ENCODE measurements around the gene UHMK1.

DNA sequence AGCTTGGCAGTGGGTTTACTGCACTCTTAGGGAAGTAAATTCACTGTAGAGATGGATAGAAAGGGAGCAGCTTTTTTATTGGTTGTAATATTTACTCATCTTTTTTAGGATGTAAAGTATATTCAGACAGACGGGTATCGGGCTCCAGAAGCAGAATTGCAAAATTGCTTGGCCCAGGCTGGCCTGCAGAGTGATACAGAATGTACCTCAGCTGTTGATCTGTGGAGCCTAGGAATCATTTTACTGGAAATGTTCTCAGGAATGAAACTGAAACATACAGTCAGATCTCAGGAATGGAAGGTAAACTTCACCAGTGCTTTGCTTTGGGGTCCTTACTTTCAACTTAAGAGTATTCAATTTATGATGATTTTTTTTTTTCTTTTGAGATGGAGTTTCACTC, 3.2 kb downstream of the UHMK1 start:
- TF ChIP-seq, protein P1, sequence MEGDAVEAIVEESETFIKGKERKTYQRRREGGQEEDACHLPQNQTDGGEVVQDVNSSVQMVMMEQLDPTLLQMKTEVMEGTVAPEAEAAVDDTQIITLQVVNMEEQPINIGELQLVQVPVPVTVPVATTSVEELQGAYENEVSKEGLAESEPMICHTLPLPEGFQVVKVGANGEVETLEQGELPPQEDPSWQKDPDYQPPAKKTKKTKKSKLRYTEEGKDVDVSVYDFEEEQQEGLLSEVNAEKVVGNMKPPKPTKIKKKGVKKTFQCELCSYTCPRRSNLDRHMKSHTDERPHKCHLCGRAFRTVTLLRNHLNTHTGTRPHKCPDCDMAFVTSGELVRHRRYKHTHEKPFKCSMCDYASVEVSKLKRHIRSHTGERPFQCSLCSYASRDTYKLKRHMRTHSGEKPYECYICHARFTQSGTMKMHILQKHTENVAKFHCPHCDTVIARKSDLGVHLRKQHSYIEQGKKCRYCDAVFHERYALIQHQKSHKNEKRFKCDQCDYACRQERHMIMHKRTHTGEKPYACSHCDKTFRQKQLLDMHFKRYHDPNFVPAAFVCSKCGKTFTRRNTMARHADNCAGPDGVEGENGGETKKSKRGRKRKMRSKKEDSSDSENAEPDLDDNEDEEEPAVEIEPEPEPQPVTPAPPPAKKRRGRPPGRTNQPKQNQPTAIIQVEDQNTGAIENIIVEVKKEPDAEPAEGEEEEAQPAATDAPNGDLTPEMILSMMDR (IDR thresholded peaks at IDR 0.05): no peak
- no peak for TF ChIP-seq TCF7L2 (IDR thresholded peaks at IDR 0.05; ENCODE audit: low read depth, low read length)

Measured in Panc1 (cell line).